Femur (tissue), 1 donor: ENCODE data around the gene CYTH1.

Source experiments
- DNase-seq: peaks from one replicate; pipeline ENCODE4 v3.0.0-alpha.2; 2017

CYTH1 gene

DNA sequence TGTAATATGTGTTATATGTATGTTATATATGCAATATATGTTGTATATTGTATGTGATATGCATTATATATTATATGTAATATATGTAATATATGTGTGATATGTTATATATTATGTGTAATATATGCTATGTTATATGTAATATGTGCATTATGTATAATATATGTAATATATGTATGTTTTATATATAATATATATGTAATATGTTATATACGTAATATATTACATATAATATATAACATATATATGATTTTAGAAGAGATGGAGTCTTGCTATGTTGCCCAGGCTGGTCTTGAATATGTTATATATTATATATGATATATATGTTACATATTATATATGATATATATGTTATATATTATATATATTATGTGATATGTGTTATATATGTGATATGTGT lies 139.4 kb downstream of the CYTH1 start:
- no peak for DNase-seq

GRCh38 chr17:78641666-78642065 lies 140.4 kb downstream of the CYTH1 start:
- DNase-seq: no peak

GRCh38 chr17:78641243-78641642 lies 140.8 kb downstream of the CYTH1 start:
- DNase-seq: no peak

- DNase-seq: no peak
These were observed 141.4 kb downstream of the CYTH1 start for GRCh38 chr17:78640700-78641099.

DNA sequence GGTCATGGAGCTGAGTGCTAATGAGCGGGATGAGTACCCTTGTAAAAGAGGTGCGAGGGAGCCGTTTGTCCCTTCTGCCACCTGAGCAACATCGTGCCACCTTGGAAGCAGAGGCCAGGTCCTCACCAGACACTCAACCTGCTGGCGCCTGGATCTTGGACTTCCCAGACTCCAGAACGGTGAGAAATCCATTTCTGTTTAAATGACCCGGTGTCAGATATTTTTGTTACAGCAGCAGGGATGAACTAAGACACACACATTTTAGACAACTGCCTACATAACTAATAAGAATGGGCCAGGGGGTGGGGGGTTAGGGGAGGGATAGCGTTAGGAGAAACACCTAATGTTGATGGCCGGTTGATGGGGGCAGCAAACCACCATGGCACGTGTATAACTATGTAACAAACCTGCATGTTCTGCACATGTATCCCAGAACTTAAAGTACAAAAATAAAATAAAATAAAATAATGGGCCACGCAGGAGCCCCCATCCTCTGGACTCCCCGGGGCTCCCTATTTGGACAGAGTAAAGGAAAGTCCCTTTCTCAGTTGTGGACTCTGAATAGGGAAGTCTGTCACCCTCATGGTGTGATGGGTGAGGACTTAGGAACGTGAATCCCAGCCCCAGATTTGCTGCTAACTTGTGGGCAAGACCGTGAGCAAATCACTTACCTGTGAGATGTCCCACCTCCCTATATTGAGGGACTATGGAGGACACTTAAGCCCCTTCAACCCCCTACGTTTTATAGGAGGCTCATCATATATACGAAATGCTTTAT lies 144.2 kb downstream of the CYTH1 start:
- no peak for DNase-seq

GRCh38 chr17:78637146-78637545 lies 144.9 kb downstream of the CYTH1 start:
- DNase-seq: no peak

DNA sequence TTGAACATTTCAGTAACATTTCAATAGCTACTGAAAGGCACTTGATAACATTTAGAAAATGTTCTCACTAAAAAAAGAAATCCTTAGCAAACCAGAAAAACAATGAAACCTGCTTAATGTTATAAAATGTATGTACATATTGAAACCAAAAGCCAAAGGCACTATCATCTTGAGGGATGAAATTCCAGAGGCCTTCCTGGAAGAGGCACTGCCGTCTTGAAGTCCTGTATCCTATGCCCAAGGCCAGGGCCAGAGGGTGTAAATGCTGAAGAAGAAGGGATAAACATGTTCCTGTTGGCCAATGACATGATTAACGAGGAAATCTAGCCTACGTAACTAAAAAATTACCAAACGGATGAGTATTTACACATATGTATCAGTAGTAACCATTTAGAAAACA lies 147.9 kb downstream of the CYTH1 start:
- no peak for DNase-seq

DNA sequence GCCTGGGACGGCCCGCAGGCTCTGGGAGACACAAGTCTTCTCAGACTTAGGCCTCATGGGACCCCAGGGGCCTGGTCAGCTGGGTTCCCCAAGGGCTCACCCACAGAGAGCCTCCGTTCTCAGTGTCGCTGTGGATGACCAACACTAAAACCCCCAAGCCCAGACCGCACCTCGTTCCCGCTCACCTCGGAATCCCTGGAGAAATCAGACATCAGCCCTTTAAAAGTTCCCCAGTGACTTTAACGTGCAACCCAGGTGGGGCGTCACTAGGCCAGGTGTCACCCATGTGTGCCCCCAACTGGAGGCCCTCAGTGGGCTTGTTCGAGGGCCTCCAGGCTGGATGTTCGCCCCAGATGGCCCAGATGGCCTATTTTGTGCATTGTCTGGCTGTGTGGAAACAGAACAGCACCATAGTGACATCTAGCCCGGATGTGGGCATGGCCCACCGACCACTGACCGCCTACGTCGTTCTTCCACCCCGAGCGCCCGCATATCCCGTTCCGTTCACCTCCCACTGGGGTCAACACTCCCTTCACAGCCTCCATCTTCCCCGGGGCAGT lies 152.6 kb downstream of the CYTH1 start:
- DNase-seq: no peak

- DNase-seq: no peak
These were observed 153.3 kb downstream of the CYTH1 start for GRCh38 chr17:78628547-78629435.

DNA sequence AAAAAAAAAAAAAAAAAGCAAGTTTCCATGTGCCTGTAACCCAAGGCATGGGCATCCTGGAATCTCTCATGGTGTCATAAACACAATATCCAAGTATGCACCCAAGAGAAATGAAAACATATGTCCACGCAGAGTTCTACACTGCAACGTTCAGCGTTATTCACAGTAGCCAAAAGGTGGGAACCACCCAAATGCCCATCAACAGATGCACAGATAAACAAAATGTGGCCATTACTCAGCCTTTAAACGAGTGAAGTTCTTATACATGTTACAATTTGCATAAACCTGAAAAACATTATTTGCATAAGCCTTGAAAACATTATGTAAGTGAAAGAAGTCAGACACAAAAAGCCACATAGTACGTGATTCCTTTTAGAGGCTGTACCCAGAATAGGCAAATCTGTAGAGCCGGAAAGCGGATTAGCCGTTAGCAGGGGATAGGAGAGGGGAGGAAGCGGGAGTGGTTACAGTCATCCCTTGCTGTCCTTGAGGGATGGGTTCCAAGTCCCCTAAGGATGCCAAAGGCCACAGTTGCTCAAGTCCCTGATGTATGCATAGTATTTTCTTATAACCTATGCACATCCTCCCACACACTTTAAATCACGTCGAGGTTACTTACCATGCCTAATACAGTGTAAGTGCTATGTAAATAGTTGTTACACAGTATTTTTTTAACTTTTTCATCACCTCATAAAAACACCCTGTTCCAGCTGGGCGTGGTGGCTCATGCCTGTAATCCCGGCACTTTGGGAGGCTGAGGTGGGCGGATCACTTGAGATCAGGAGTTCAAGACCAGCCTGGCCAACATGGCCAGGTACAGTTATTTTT lies 157.5 kb downstream of the CYTH1 start:
- no peak for DNase-seq
